ENCODE data around the gene KCNK16.

Gene KCNK16

DNA sequence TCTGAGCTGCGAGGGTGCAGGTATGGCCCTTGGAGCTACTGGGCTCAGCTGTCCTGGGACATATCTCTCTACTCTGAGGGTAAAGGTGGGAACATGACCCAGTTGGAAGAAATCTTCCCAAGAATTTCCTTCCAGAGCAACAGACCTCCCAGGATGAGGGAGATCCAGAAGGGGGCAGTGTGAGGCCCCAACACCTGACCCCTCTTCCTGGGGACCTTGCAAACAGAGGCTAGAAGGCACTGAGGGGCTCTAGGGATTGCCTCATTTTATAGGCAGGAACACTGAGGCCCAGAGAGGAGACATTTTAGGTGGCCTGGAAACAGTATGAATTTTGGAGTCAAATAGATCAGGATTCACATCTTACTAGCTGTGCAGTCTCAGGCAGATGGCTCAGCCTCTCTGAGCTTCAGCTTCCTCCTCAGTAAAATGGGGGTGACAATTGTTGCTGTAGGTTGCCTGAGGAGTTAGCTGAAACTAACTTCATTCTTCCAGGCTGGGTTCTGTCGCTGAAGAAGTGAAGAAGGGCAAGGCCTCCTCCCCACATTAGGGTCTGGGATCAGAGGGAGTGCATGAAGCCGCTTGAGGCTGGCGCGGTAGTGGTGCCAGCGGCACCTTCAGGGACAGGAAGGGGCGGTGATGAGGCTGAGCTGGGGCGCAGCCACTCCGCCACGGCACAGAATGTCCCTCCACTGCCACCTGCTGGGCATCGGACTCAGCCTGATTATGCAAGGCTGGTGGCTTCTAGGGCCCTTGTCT lies 19.7 kb downstream of the KCNK16 start:
- no peaks in the 10 kb centered on the region for H3K4me1 ChIP-seq
- peak; percentile 87 for DNase-seq
- H3K4me3 ChIP-seq (ENCODE audit: low read depth, low read length), result no peak overlapping the region
- H3K9me3 ChIP-seq, result no peaks in the 10 kb centered on the region
- no peaks in the 10 kb centered on the region for H3K36me3 ChIP-seq
- TF ChIP-seq, protein P1, sequence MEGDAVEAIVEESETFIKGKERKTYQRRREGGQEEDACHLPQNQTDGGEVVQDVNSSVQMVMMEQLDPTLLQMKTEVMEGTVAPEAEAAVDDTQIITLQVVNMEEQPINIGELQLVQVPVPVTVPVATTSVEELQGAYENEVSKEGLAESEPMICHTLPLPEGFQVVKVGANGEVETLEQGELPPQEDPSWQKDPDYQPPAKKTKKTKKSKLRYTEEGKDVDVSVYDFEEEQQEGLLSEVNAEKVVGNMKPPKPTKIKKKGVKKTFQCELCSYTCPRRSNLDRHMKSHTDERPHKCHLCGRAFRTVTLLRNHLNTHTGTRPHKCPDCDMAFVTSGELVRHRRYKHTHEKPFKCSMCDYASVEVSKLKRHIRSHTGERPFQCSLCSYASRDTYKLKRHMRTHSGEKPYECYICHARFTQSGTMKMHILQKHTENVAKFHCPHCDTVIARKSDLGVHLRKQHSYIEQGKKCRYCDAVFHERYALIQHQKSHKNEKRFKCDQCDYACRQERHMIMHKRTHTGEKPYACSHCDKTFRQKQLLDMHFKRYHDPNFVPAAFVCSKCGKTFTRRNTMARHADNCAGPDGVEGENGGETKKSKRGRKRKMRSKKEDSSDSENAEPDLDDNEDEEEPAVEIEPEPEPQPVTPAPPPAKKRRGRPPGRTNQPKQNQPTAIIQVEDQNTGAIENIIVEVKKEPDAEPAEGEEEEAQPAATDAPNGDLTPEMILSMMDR (IDR thresholded peaks at IDR 0.05; ENCODE audit: low read depth, low read length), result peak; percentile 91
- H3K27me3 ChIP-seq, result peaks cover 12% of the 10 kb centered on the region

DNA sequence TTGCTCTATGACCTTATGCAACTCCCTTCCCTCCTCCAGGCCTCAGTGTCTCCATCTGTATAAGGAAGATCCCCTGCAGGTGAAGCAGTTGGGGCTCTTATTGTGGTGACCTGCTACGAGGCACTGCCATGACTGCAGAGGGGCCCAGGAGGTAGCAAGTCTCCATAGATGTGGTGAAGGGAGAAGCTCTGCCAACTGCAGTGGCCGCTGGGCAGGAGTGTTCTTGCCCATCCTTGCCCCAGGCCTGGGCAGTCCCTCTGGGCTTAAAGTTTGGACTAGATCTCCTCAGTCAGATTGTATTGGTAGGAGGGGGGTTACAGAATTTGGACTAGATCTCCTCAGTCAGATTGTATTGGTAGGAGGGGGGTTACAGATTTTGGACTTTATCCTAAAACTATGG lies 20.5 kb downstream of the KCNK16 start:
- H3K9me3 ChIP-seq, result no peaks in the 10 kb centered on the region
- no peaks in the 10 kb centered on the region for H3K36me3 ChIP-seq
- DNase-seq, result no peak
- TF ChIP-seq, protein P1 (IDR thresholded peaks at IDR 0.05; ENCODE audit: low read depth, low read length), result no peak
- H3K4me1 ChIP-seq, result no peaks in the 10 kb centered on the region
- H3K27me3 ChIP-seq, result peaks cover 12% of the 10 kb centered on the region
- H3K4me3 ChIP-seq (ENCODE audit: low read depth, low read length), result no peak overlapping the region

DNA sequence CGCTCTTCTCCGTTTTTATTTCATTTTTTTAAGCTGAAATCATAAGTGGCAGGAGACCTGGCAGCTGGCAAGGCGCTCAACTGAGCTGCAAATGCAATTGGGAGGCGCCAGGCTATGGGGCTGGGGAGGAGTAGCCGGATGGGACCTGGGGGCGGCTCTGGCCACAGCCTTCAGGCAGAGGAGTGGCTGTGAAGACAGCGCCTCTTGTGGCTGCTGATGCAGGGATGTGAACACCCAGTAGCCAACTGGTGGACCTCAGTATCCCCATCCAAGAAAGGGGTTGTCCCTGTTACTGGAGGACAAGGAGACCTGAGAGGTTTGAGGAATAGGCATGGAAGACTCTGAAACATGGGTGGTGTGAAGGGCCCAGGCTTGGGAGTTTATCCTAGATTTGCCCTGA lies 20.9 kb downstream of the KCNK16 start:
- Histone ChIP-seq H3K36me3 (no peaks in the 10 kb centered on the region), H3K9me3 (no peaks in the 10 kb centered on the region), H3K4me3 (ENCODE audit: low read depth, low read length) (no peak overlapping the region), H3K4me1 (no peaks in the 10 kb centered on the region), H3K27me3 (peaks cover 12% of the 10 kb centered on the region)
- peak; percentile 48 for DNase-seq
- TF ChIP-seq, protein P1 (IDR thresholded peaks at IDR 0.05; ENCODE audit: low read depth, low read length), result peak; percentile 57

DNA sequence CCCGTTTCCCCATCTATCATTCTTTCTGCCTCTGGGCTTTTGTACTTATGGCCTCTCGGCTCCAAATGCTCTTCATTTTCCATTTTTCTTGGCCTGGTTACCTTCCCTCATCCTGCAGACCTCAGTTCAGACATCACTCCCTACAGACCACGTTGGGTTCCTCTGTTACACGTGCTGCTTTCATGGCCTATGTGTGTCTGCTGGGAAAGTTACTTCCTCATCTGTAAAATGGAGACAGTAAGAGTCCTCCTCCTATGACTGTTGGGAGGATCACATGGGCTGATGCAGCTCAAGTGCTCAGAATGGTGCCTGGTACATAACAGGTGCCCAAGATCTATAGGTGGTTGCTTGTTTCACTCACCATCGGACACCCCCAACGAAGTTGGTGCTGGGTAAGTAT lies 21.8 kb downstream of the KCNK16 start:
- DNase-seq, result no peak
- Histone ChIP-seq H3K4me1 (no peaks in the 10 kb centered on the region), H3K27me3 (peaks cover 12% of the 10 kb centered on the region), H3K36me3 (no peaks in the 10 kb centered on the region), H3K4me3 (ENCODE audit: low read depth, low read length) (no peak overlapping the region), H3K9me3 (no peaks in the 10 kb centered on the region)
- TF ChIP-seq, protein P1 (IDR thresholded peaks at IDR 0.05; ENCODE audit: low read depth, low read length), result no peak

DNA sequence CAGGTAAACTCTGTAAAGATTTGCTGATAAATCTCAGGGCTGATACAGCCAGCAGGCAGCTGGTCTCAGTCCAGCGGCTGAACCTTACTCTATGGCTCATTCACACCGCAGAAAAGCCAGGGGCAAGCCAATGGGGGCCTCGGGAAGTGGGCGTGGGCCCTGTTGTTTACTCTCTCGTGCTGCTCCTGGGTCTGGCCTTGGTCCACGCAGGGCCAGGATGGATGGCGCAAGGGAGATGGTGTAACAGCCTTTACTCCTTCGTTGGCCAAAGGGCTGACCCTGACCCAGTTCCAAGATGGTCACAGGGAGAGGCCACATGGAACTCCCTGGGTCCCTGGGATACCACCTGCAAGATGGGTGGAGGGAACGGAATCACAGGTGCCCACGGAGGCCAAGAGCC lies 24.4 kb downstream of the KCNK16 start:
- Histone ChIP-seq H3K4me1 (no peaks in the 10 kb centered on the region), H3K9me3 (no peaks in the 10 kb centered on the region), H3K4me3 (ENCODE audit: low read depth, low read length) (no peak overlapping the region), H3K27me3 (peaks cover 12% of the 10 kb centered on the region), H3K36me3 (no peaks in the 10 kb centered on the region)
- TF ChIP-seq, protein P1 (IDR thresholded peaks at IDR 0.05; ENCODE audit: low read depth, low read length), result no peak
- DNase-seq, result no peak
